ENCODE data around the gene PLPP6.
"Not testable (repeated sequence)": the region's sequence is repeated elsewhere in the genome, so short reads cannot be mapped to it uniquely, and the experiment has no call there.

DNA sequence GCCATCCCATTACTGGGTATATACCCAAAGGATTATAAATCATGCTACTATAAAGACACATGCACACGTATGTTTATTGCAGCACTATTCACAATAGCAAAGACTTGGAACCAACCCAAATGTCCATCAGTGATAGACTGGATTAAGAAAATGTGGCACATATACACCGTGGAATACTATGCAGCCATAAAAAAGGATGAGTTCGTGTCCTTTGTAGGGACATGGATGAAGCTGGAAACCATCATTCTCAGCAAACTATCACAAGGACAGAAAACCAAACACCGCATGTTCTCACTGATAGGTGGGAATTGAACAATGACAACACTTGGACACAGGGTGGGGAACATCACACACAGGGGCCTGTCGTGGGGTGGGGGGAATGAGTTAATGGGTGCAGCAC, 1.4 kb upstream of the PLPP6 start:
- TF ChIP-seq, protein P1, sequence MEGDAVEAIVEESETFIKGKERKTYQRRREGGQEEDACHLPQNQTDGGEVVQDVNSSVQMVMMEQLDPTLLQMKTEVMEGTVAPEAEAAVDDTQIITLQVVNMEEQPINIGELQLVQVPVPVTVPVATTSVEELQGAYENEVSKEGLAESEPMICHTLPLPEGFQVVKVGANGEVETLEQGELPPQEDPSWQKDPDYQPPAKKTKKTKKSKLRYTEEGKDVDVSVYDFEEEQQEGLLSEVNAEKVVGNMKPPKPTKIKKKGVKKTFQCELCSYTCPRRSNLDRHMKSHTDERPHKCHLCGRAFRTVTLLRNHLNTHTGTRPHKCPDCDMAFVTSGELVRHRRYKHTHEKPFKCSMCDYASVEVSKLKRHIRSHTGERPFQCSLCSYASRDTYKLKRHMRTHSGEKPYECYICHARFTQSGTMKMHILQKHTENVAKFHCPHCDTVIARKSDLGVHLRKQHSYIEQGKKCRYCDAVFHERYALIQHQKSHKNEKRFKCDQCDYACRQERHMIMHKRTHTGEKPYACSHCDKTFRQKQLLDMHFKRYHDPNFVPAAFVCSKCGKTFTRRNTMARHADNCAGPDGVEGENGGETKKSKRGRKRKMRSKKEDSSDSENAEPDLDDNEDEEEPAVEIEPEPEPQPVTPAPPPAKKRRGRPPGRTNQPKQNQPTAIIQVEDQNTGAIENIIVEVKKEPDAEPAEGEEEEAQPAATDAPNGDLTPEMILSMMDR (IDR thresholded peaks at IDR 0.05 in 4 of 5, conservative IDR thresholded peaks at IDR 0.05 in 1 of 5) = not testable (repeated sequence)
- not testable (repeated sequence) for TF ChIP-seq POLR2A (IDR thresholded peaks at IDR 0.05)

All from gastrocnemius medialis (tissue), 4 donors.